ENCODE results near the gene PCP4L1.
A peak's percentile ranks its signal among the peaks of the same experiment; 100 is the strongest.
"Not testable (repeated sequence)": the region's sequence is repeated elsewhere in the genome, so short reads cannot be mapped to it uniquely, and the experiment has no call there.

The PCP4L1 gene

DNA sequence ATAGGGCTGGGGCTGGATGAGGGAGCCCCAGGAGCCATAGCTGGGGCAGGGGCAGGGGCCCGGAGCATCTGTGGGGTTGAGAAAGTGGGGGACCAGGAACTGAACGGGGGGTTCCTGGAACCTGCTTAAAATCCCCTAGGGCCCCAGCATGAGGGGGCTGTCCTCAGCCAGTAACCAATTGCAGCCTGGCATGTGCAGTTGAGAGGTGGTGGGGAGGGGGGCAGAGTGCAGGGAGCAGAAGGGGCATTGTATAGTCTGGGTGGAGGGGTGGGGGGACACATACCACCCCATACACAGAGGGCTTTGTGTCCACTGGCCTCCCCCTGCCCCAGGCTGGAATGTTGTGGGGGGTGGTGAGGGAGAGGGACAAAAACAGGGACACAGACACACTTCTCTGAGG, 51.3 kb downstream of the PCP4L1 start, which contains the start of gene MPZ:
TSS of gene MPZ (minus strand) at position 101 of the 400 bp plus-strand sequence. CDS start at position 38, 63 bp downstream.
- DNase-seq (ENCODE audit: low spot score), result no peak
- TF ChIP-seq, protein P1, sequence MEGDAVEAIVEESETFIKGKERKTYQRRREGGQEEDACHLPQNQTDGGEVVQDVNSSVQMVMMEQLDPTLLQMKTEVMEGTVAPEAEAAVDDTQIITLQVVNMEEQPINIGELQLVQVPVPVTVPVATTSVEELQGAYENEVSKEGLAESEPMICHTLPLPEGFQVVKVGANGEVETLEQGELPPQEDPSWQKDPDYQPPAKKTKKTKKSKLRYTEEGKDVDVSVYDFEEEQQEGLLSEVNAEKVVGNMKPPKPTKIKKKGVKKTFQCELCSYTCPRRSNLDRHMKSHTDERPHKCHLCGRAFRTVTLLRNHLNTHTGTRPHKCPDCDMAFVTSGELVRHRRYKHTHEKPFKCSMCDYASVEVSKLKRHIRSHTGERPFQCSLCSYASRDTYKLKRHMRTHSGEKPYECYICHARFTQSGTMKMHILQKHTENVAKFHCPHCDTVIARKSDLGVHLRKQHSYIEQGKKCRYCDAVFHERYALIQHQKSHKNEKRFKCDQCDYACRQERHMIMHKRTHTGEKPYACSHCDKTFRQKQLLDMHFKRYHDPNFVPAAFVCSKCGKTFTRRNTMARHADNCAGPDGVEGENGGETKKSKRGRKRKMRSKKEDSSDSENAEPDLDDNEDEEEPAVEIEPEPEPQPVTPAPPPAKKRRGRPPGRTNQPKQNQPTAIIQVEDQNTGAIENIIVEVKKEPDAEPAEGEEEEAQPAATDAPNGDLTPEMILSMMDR (IDR thresholded peaks at IDR 0.05; ENCODE audit: extremely low read depth, missing control alignments), result no peak

DNA sequence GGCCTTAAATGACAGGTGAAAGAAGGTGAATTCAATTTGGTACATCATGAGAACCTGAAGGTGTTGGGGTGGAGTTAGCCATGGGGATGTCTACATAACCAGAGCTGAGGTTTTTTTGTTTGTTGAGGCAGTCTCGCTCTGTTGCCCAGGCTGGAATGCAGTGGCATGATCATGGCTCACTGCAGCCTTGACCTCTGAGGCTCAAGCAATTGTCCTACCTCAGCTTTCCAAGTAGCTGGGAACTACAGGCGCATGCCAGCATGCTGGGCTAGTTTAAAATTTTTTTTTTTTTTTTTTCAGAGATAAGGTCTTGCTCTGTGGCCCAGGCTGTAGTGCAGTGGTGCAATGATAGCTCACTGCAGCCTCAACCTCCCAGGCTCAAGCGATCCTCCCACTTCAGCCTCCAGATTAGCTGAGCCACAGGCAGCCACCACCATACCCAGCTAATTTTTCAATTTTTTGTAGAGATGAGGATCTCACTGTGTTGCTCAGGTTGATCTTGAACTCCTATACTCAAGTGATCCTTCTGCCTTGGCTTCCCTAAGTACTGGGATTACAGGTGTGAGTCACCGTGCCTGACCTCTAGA, 53.1 kb downstream of the PCP4L1 start:
- DNase-seq (ENCODE audit: low spot score), result no peak
- TF ChIP-seq, protein P1 (IDR thresholded peaks at IDR 0.05; ENCODE audit: extremely low read depth, missing control alignments), result no peak

DNA sequence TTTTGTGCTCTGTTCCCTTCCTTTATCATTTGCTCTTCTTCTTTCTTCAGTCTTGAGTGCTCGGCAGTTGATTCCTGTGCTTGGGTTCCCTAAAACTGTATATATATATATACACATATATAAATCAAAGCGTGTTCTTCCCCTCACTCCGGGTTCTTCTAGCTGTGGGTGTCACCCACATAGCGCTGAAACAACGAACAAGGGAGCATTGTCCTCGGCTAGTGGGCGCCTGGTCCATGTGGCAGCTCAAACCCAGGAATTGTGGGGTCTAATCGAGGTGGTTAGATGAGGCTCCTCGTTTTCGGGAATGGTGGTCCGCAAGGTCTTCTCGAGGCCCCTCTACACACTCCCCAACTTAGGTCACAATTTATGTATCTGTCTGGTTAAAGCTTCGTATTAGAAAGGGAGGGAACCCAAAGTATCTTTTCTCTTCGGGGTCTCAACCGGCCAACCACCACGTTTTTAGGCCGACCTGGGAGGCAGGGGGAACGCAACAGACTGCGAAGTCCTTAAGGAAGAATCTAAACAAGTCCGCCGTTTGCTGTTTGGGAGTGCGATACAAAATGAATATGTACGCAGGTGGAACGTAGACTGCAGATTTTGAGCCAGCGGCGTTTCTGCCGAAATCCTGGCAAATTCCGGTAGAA, 55.1 kb downstream of the PCP4L1 start:
- TF ChIP-seq, protein P1 (IDR thresholded peaks at IDR 0.05; ENCODE audit: extremely low read depth, missing control alignments), result no peak
- DNase-seq (ENCODE audit: low spot score), result no peak

DNA sequence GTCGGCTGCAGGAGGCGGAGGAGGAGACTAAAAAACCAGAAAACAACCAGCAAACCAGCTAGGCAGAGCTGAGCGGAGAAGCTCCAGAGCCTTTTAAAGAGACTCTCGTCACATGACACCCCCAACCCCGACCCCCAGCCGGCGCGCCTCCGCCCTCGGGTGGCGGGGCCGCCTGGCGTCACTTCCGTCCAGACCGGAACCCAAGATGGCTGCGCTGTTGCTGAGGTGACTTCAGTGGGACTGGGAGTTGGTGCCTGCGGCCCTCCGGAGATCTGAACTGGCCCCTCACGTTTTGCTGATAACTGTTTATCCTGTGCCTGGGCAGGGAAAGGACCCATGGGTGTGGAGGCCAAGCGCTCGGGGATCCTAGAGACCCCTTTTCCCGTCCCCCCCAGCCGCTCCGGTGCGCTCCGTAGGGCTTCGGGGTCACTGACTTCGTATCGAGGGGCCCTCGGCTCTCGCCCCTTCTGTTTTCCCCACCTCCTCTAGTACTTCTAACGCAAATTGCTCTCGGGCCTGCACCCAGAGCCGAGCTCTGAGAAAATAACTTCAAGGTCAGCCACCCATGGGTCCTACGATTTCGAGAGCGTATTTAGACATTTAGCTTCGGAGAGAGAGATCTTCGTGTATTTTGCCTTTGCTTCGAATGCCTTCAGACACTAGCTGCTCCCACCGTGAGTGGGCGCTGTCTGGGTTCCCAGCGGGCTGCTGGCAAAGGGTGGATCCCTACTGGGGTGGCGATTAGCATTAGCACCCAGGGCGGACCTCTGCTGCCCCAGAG, 55.8 kb downstream of the PCP4L1 start, which contains the start of gene SDHC:
TSS of gene SDHC (plus strand) at position 181 of the 781 bp plus-strand sequence. CDS start at position 206, 25 bp downstream.
- peak; percentile 92 for DNase-seq (ENCODE audit: low spot score)
- TF ChIP-seq, protein P1 (IDR thresholded peaks at IDR 0.05; ENCODE audit: extremely low read depth, missing control alignments), result no peak

DNA sequence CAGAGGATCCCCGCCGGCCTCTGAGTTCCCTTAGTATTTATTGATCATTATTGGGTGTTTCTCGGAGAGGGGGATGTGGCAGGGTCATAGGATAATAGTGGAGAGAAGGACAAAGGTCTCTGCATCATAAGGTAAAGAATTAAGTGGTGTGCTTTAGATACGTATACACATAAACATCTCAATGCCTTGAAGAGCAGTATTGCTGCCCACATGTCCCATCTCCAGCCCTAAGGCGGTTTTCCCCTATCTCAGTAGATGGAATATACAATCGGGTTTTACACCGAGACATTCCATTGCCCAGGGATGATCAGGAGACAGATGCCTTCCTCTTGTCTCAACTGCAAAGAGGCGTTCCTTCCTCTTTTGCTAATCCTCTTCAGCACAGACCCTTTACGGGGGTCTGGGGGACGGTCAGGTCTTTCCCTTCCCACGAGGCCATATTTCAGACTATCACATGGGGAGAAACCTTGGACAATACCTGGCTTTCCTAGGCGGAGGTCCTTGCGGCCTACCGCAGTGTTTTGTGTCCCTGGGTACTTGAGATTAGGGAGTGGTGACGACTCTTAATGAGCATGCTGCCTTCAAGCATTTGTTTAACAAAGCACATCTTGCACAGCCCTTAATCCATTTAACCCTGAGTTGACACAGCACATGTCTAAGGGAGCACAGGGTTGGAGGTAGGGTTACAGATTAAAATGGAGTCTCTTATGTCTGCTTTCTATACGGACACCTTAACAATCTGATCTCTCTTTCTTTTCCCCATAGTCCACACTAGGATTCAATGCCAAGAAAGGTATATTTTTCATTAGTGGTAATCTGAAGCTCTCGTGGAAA, 57.5 kb downstream of the PCP4L1 start:
- DNase-seq (ENCODE audit: low spot score), result not testable (repeated sequence)

DNA sequence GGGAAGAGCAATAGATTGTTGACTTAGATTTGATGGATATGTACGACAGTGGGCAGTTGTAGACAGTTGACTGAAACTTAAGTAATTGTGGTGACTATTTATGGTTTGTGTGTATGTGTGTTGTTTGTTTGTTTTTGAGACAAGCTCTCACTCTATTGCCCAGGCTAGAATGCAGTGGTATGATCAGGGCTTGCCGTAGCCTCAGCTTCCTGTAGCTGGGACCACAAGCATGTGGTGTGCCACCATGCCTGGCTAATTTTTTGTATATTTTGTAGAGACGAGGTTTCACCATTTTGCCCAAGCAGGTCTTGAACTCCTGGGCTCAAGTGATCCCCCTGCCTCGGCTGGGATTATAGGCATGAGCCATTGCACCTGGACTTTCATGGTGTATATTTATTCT, 65.5 kb downstream of the PCP4L1 start:
- TF ChIP-seq, protein P1 (IDR thresholded peaks at IDR 0.05; ENCODE audit: extremely low read depth, missing control alignments), result no peak
- no peak for DNase-seq (ENCODE audit: low spot score)

DNA sequence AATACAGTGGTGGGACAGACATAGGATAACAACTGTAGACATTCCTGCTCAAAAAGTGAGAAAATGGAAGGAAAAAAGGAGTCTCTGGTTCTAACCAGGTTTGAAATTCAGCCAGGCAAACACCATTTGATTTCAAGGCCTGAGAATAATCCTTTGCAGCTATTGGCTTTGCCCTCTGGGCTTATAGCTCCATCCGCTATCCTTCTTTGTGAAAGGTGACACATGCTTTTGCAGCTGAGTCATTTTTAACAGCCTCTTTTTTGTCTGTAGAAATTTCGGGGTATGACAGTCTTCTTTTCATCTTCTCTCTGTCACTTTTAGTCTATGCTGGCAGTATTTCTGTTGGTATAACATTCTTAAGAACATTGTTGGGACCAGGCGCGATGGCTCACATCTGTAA, 71.8 kb downstream of the PCP4L1 start:
- DNase-seq (ENCODE audit: low spot score), result no peak
- TF ChIP-seq, protein P1 (IDR thresholded peaks at IDR 0.05; ENCODE audit: extremely low read depth, missing control alignments), result no peak

Measured in GM20000 (cell line).